GM06990 (cell line): Measurements from ENCODE around the gene CFAP46.
"Not testable (repeated sequence)": the region's sequence is repeated elsewhere in the genome, so short reads cannot be mapped to it uniquely, and the experiment has no call there.

Experiments used
- DNase-seq: peaks from one replicate; pipeline ENCODE4 v3.0.0-alpha.2; 2011; ENCODE audit not compliant: insufficient read length; ENCODE audit errors: extremely low read depth
- H3K27me3 ChIP-seq: replicated peaks from 2 replicates; pipeline ENCODE4 v1.6.0; 2011; ENCODE audit warnings: low read length; ENCODE audit not compliant: control insufficient read depth, insufficient read depth
- H3K36me3 ChIP-seq: 2 replicates; pipeline ENCODE4 v1.5.1; 2011; ENCODE audit warnings: low read length; ENCODE audit not compliant: control insufficient read depth, insufficient read depth
- H3K4me3 ChIP-seq: replicated peaks from 2 replicates; pipeline ENCODE4 v1.5.1; 2011; ENCODE audit warnings: low read depth, mild to moderate bottlenecking, control low read depth, low read length
- TF ChIP-seq, protein P1 (sequence below): IDR thresholded peaks from 2 replicates; pipeline ENCODE4 v1.5.1; 2011; ENCODE audit warnings: low read length, control low read depth, mild to moderate bottlenecking, inconsistent platforms; ENCODE audit not compliant: insufficient read depth, poor library complexity, severe bottlenecking

The CFAP46 gene

DNA sequence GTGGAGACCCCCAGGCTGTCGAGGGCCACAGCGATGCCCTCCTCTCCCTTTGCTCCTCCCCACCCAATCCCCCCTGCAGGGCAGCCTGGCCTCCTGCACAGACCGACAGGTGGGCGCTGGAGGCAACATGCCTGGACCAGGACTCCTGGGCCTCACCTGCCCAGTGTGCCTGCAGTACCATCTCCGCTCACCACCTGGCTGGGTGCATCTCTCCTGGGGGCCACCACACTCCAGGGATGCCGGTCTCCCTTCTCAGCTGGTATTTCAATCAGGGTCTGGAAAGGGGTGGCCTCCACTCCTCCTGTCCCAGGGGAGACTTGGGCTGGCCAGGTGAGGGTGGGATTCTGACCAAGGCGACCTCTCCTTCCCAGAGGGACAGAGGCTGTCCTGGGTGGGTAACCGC is 17.2 kb upstream of the CFAP46 start:
- no peaks in the 10 kb centered on the region for H3K36me3 ChIP-seq
- H3K4me3 ChIP-seq, result no peak overlapping the region
- H3K27me3 ChIP-seq, result no peaks in the 10 kb centered on the region; the same call in 1 of the 2 replicates
- TF ChIP-seq, protein P1, sequence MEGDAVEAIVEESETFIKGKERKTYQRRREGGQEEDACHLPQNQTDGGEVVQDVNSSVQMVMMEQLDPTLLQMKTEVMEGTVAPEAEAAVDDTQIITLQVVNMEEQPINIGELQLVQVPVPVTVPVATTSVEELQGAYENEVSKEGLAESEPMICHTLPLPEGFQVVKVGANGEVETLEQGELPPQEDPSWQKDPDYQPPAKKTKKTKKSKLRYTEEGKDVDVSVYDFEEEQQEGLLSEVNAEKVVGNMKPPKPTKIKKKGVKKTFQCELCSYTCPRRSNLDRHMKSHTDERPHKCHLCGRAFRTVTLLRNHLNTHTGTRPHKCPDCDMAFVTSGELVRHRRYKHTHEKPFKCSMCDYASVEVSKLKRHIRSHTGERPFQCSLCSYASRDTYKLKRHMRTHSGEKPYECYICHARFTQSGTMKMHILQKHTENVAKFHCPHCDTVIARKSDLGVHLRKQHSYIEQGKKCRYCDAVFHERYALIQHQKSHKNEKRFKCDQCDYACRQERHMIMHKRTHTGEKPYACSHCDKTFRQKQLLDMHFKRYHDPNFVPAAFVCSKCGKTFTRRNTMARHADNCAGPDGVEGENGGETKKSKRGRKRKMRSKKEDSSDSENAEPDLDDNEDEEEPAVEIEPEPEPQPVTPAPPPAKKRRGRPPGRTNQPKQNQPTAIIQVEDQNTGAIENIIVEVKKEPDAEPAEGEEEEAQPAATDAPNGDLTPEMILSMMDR, result no peak
- DNase-seq, result no peak

DNA sequence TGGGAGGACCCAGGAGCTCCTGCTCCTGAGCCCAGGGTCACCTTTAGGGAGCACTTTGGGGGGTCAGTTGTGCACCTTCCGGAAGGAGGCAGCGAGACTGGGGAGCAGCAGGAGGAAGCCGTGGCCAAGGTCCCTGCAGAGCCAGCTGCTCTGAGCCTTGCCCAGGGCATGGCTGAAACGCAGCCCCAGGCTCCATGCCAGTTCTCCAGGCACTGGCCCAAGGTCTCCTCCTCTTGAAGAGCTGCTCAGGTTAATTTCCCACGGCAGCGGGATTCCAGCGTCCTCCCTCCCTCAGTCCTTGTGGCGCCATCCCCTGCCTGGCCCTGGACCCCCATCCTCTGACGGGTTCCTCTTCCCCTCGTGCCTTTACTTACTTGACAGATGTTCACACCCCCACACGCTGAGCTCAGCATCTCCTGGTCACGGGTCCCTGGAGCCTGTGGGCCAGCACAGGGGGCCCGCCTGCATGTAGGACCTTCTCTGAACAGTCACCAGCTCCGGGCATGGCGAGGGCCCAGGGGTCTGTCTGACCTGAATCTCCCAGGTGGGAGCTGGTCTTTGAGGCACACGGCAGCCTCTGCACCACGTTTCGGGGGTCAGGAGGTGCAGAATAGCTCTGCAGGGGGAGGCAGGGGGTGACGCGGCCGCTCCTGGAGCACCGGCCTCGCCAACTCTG is 16.7 kb upstream of the CFAP46 start:
- Histone ChIP-seq H3K4me3 (no peak overlapping the region), H3K27me3 (no peaks in the 10 kb centered on the region; the same call in none of the 2 replicates), H3K36me3 (no peaks in the 10 kb centered on the region)
- DNase-seq, result no peak
- TF ChIP-seq, protein P1, result no peak

DNA sequence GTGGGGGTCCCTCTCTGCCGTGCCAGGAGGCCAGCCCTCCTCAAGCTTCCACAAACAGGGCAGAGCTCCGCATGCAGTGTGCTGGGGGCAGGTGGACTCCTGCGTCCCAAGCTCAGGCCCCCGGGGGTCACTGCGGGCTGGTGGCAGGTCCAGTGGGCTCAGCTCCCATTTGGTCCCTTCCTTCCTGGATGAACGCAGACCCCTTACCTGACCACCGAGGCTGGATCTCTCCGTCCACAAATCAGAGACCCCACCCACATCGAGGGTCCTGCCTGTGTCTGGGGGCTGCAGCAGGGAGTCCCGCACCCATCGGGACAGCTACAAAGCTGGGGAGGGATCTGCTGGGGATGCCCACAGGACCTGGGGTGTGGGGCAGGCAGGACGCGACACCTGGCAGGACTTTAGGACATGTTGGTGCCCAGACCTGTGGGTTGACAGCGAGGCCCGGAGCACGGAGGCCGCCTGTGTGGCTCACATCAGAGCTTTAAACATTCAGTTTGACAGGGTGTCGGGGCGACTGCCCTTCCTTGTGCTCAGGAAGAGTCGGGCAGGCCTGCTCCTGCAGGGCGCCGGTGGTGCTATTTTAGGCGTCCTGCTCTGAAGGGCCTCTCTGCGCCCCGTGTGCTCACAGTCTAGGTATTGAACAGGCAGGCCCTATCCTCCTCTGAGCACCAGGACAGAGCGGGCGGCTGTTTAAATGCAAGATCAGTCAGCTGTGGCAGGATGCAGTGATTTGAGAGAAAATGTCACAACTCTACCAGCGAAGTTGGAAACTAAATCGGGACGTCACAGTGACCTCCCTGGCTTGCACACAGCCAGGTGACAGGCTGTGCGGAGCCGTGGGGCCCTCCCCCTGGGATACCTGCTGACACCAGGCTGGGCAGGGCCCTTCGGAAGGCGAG is 15.9 kb upstream of the CFAP46 start:
- no peaks in the 10 kb centered on the region for H3K36me3 ChIP-seq
- no peak for DNase-seq
- H3K4me3 ChIP-seq, result no peak overlapping the region
- TF ChIP-seq, protein P1, result no peak
- no peaks in the 10 kb centered on the region; the same call in 1 of the 2 replicates for H3K27me3 ChIP-seq

DNA sequence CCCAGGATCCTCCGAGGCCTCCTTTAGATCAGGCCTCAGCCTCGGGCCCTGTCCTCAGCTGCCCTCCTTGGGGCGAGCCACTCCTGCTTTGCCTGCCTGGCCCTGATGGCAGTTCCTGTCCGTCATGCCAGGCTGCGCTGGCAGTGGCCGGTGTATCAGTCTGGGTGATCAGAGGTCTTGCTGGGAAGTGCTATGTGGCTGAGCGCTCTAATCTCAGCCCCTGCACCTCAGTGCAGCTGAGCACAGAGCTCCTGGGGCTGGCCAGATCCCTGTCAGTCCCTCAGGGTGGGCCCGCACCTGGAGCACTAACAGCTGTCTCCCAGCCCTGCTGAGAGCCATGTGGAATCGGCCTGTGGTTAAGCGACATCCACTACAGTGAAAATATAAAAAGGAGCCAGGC is 14.8 kb upstream of the CFAP46 start:
- H3K4me3 ChIP-seq, result no peak overlapping the region
- DNase-seq, result no peak
- TF ChIP-seq, protein P1, result no peak
- H3K36me3 ChIP-seq, result no peaks in the 10 kb centered on the region
- no peaks in the 10 kb centered on the region; the same call in 1 of the 2 replicates for H3K27me3 ChIP-seq

DNA sequence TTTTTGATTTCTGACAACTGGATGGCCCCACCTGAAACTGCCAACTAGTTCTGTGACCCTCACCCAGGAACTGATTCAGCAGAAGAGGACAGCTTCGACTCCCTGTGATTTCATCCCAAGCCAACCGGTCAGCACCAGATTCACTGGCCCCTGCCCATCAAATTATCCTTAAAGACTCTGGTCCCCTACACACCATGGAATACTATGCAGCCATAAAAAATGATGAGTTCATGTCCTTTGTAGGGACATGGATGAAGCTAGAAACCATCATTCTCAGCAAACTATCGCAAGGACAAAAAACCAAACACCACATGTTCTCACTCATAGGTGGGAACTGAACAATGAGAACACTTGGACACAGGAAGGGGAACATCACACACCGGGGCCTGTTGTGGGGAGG is 13.9 kb upstream of the CFAP46 start:
- not testable (repeated sequence) for H3K27me3 ChIP-seq, H3K4me3 ChIP-seq, DNase-seq, H3K36me3 ChIP-seq

DNA sequence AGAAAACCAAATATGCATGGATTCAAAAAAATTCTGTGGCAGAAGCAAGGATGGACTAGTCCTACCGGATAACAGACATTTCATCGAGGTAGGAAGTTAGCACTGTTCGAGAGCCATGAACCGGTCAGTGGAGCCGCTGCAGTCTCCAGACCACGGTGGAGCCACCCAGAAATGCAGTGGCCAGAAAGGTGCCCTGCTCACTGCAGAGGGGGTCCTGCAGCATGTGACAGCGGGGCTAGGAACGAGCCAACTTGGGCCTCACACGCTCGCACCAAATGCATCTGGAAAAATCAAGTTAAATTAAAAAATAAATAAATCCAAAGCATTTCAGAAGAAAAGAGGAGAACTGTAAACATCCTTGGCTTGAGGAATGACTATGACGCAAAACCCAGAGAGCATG is 13.1 kb upstream of the CFAP46 start:
- TF ChIP-seq, protein P1, result no peak
- Histone ChIP-seq H3K36me3 (no peaks in the 10 kb centered on the region), H3K27me3 (no peaks in the 10 kb centered on the region; the same call in none of the 2 replicates), H3K4me3 (no peak overlapping the region)
- no peak for DNase-seq
